Measurements from ENCODE around the gene LONRF2. TPM values are rescaled to one million over a fixed set of nuclear protein-coding genes. Genes with fewer than 3 reads are reported as not detected.

The LONRF2 gene
- total and polyA plus RNA-seq, 2 of the 13 experiments (the other 11 are each of a cell fraction or from before 2014, with no cell fraction given), result not detected

GRCh38 chr2:100291152-100291970, 30.9 kb downstream of the LONRF2 start (continued):
- TF ChIP-seq ZNF318 (CRISPR knock-in tag; IDR thresholded peaks at IDR 0.05) (no peak), ZNF496 (CRISPR knock-in tag; IDR thresholded peaks at IDR 0.05; ENCODE audit: insufficient replicate concordance) (no peak), NRL (CRISPR knock-in tag; IDR thresholded peaks at IDR 0.05; ENCODE audit: borderline replicate concordance) (no peak), KLF13 (CRISPR knock-in tag; IDR thresholded peaks at IDR 0.05) (no peak), NCOA5 (CRISPR knock-in tag; IDR thresholded peaks at IDR 0.05) (no peak), ERF (CRISPR knock-in tag; IDR thresholded peaks at IDR 0.05) (no peak), FOSL1 (CRISPR knock-in tag; IDR thresholded peaks at IDR 0.05; ENCODE audit: borderline replicate concordance) (peak; percentile 36; the same call in 1 of the 2 replicates), ZNF576 (CRISPR knock-in tag; IDR thresholded peaks at IDR 0.05) (no peak), ZNF878 (CRISPR knock-in tag; IDR thresholded peaks at IDR 0.05) (no peak), ZNF362 (CRISPR knock-in tag; IDR thresholded peaks at IDR 0.05; ENCODE audit: borderline replicate concordance) (no peak), THYN1 (CRISPR knock-in tag; IDR thresholded peaks at IDR 0.05; ENCODE audit: borderline replicate concordance, low read depth) (no peak), SALL1 (CRISPR knock-in tag; IDR thresholded peaks at IDR 0.05) (no peak), PBX2 (CRISPR knock-in tag; IDR thresholded peaks at IDR 0.05) (no peak), GATAD2A (CRISPR knock-in tag; IDR thresholded peaks at IDR 0.05) (peak; percentile 52; the same call in 1 of the 2 replicates), GLI4 (CRISPR knock-in tag; IDR thresholded peaks at IDR 0.05; ENCODE audit: borderline replicate concordance) (no peak)
